HepG2 (cell line): Measurements from ENCODE around the gene BACH2.

ENCODE experiments used
- ATF2 ChIP-seq: sonication (generic); formaldehyde crosslinking; IDR thresholded peaks from 2 replicates; pipeline ENCODE4 v1.4.0; 2020; ENCODE audit warnings: missing genetic modification reagents
- CTCF ChIP-seq: sonication (generic); formaldehyde crosslinking; IDR thresholded peaks from 2 replicates; pipeline ENCODE4 v1.5.0; 2020; ENCODE audit warnings: mild to moderate bottlenecking, missing genetic modification reagents, moderate library complexity
- ELF4 ChIP-seq: sonication (generic); formaldehyde crosslinking; IDR thresholded peaks from 2 replicates; pipeline ENCODE4 v1.5.0; 2020; ENCODE audit warnings: missing genetic modification reagents, mild to moderate bottlenecking, moderate library complexity, borderline replicate concordance
- ETV5 ChIP-seq: IDR thresholded peaks from 2 replicates; pipeline ENCODE4 v1.6.1; 2018; ENCODE audit warnings: missing biosample characterization, missing genetic modification reagents, inconsistent platforms, borderline replicate concordance
- EZH2 ChIP-seq: conservative IDR thresholded peaks from 2 replicates; pipeline ENCODE4 v1.6.1; 2012; ENCODE audit warnings: mild to moderate bottlenecking, low read depth, low read length, moderate library complexity
- FOXO4 ChIP-seq: sonication (generic); formaldehyde crosslinking; conservative IDR thresholded peaks from 2 replicates; pipeline ENCODE4 v1.8.1; 2023; ENCODE audit warnings: missing genetic modification reagents
- MAZ ChIP-seq, 2 experiments: sonication (generic) in 1 of 2; formaldehyde crosslinking in 1 of 2; IDR thresholded peaks; 2 replicates each; pipeline versions ENCODE4 v1.5.0 to v1.6.1; 2012 to 2020; ENCODE audit warnings: low read depth in 2 of 2, mild to moderate bottlenecking in 2 of 2, borderline replicate concordance in 1 of 2, improper control_type of control experiment in 1 of 2, low read length in 1 of 2, missing genetic modification reagents in 1 of 2, moderate library complexity in 1 of 2
- POLR2AphosphoS5 ChIP-seq: IDR thresholded peaks from 2 replicates; pipeline ENCODE4 v1.6.1; 2012; ENCODE audit warnings: low read depth, low read length
- SMC3 ChIP-seq: IDR thresholded peaks from 2 replicates; pipeline ENCODE4 v1.6.1; 2011; ENCODE audit warnings: low read length, improper control_type of control experiment
- SP2 ChIP-seq: sonication (generic); formaldehyde crosslinking; IDR thresholded peaks from 2 replicates; pipeline ENCODE4 v1.5.1; 2020; ENCODE audit warnings: mild to moderate bottlenecking, missing genetic modification reagents
- TAF1 ChIP-seq: sonication (generic); formaldehyde crosslinking; IDR thresholded peaks from 2 replicates; pipeline ENCODE4 v1.4.0; 2020; ENCODE audit warnings: missing genetic modification reagents
- WIZ ChIP-seq: sonication (generic); formaldehyde crosslinking; IDR thresholded peaks from 2 replicates; pipeline ENCODE4 v1.5.1; 2020; ENCODE audit warnings: mild to moderate bottlenecking, missing genetic modification reagents
- ZNF224 ChIP-seq: sonication (generic); formaldehyde crosslinking; IDR thresholded peaks from 2 replicates; pipeline ENCODE4 v1.5.0; 2020; ENCODE audit warnings: mild to moderate bottlenecking, missing genetic modification reagents
- ZNF501 ChIP-seq: sonication (generic); formaldehyde crosslinking; IDR thresholded peaks from 2 replicates; pipeline ENCODE4 v1.5.1; 2020; ENCODE audit warnings: mild to moderate bottlenecking, moderate library complexity, missing genetic modification reagents

GRCh38 chr6:90062051-90062450, 234.6 kb downstream of the BACH2 start:
- TF ChIP-seq WIZ (CRISPR knock-in tag) (no peak), POLR2AphosphoS5 (no peak), ELF4 (CRISPR knock-in tag) (no peak), ATF2 (no peak), ZNF501 (CRISPR knock-in tag) (no peak), MAZ (IDR thresholded peaks at IDR 0.05; ENCODE audit: borderline replicate concordance, low read depth, low read length) (no peak), MAZ (CRISPR knock-in tag; IDR thresholded peaks at IDR 0.05; ENCODE audit: low read depth) (no peak), ZNF224 (CRISPR knock-in tag) (no peak), SMC3 (no peak), SP2 (CRISPR knock-in tag) (no peak), EZH2 (no peak), ETV5 (CRISPR knock-in tag) (no peak), FOXO4 (CRISPR knock-in tag) (no peak), CTCF (CRISPR knock-in tag) (no peak), TAF1 (CRISPR knock-in tag) (no peak)
